ENCODE data around the gene MYO9B. TPM values are rescaled to one million over a fixed set of nuclear protein-coding genes. Genes with fewer than 3 reads are reported as not detected.

The MYO9B gene
- polyA plus RNA-seq, 1 donor (not counting 4 experiments of a cell fraction or from before 2014, with no cell fraction given), result 14.3 TPM

DNA sequence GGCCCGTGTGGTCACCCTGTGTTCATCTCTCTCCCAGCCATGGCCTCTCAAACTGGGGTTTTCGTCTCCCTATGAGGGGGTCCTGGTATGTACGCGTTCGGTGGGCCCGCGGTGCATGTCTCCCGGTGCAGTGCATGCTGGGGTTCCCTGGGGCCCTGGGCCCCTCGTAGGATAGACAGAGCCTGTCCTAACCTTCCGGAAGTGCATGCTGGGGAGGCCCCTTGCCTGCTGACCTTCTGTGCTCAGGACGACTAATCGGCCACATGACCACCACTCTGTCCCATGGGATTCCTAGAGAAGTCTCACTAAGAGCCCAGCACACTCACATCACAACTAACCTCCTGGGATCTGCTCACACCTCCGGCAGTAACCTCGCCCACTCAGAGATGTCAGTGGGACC, 134.7 kb downstream of the MYO9B start:
- H3K27ac ChIP-seq (ENCODE audit: control insufficient read depth, insufficient read depth, low read length), result no peak overlapping the region
- TF ChIP-seq, protein P1, sequence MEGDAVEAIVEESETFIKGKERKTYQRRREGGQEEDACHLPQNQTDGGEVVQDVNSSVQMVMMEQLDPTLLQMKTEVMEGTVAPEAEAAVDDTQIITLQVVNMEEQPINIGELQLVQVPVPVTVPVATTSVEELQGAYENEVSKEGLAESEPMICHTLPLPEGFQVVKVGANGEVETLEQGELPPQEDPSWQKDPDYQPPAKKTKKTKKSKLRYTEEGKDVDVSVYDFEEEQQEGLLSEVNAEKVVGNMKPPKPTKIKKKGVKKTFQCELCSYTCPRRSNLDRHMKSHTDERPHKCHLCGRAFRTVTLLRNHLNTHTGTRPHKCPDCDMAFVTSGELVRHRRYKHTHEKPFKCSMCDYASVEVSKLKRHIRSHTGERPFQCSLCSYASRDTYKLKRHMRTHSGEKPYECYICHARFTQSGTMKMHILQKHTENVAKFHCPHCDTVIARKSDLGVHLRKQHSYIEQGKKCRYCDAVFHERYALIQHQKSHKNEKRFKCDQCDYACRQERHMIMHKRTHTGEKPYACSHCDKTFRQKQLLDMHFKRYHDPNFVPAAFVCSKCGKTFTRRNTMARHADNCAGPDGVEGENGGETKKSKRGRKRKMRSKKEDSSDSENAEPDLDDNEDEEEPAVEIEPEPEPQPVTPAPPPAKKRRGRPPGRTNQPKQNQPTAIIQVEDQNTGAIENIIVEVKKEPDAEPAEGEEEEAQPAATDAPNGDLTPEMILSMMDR (optimal IDR thresholded peaks at IDR 0.05 in 1 of 3, IDR thresholded peaks at IDR 0.05 in 1 of 3, conservative IDR thresholded peaks at IDR 0.05 in 1 of 3; ENCODE audit: extremely low read depth in 1 of 3, insufficient read depth in 2 of 3, low read length in 3 of 3), result no peak
- TF ChIP-seq EZH2 (IDR thresholded peaks at IDR 0.05; ENCODE audit: low read length), result no peak
- H2AFZ ChIP-seq (ENCODE audit: control insufficient read depth, low read length), result no peak overlapping the region
- FAIRE-seq (no peak), DNase-seq (ENCODE audit: low read depth, low spot score) (no peak)
- H3K4me1 ChIP-seq (ENCODE audit: control insufficient read depth, extremely low read depth, insufficient read depth, low read length), result peaks cover 7% of the 10 kb centered on the region
- dilution Hi-C loops (cut with MboI; ENCODE audit: extremely low pct_ligation_motif_present, low sequenced_read_pairs), result no loop called here
- H3K9ac ChIP-seq (ENCODE audit: control insufficient read depth, extremely low read depth, insufficient read depth, low read length), result no peak overlapping the region
- peaks cover 14 to 25% of the 10 kb centered on the region in 2 experiments for H3K36me3 ChIP-seq (ENCODE audit: control insufficient read depth in 2 of 2, extremely low read depth in 1 of 2, insufficient read depth in 2 of 2, low read length in 2 of 2)
- H3K4me3 ChIP-seq (ENCODE audit: control insufficient read depth in 2 of 3, extremely low read depth in 1 of 3, insufficient read depth in 2 of 3, low read depth in 1 of 3, low read length in 3 of 3), result no peak overlapping the region
- no peaks in the 10 kb centered on the region for H3K27me3 ChIP-seq (ENCODE audit: control insufficient read depth, extremely low read depth, insufficient read depth, low read length)
- no peaks in the 10 kb centered on the region for H4K20me1 ChIP-seq (ENCODE audit: control insufficient read depth, extremely low read depth, insufficient read depth, low read length)
- H3K79me2 ChIP-seq (ENCODE audit: control insufficient read depth, insufficient read depth, low read length), result no peaks in the 10 kb centered on the region
- H3K9me3 ChIP-seq (ENCODE audit: control insufficient read depth, low read depth, low read length), result no peaks in the 10 kb centered on the region
- H3K4me2 ChIP-seq (ENCODE audit: control insufficient read depth, extremely low read depth, insufficient read depth, low read depth, low read length), result no peak overlapping the region
- no peaks in the 10 kb centered on the region for H3K9me1 ChIP-seq (ENCODE audit: control insufficient read depth, extremely low read depth, insufficient read depth, low read length)

DNA sequence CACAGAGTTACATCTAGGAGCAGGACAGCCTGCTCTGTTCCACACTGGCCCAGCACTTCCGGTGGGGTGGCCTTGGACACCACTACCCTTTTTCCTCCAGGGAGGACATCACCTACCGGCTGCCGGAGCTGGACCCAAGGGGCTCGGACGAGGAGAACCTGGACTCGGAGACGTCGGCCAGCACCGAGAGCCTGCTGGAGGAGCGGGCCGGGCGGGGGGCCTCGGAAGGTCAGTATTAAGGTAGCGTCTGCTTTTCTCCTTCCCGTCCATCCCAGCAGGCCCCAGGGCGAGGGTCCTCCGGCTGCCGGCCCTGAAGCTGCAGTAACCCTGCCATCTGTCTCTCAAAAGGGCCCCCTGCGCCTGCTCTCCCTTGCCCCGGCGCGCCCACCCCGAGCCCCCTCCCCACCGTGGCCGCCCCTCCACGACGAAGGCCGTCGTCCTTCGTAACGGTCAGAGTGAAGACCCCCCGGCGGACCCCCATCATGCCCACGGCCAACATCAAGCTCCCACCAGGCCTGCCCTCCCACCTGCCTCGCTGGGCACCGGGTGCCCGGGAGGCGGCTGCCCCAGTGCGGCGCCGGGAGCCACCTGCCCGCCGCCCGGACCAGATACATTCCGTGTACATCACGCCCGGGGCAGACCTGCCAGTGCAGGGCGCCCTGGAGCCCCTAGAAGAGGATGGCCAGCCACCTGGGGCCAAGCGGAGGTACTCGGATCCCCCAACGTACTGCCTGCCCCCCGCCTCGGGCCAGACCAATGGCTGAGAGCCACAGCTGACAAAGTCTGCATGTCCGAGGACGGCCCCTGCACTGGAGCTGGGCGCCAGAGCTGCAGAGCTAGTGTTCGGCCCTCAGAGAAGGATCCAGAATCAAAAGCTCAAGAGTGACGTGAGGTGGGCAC, 136.2 kb downstream of the MYO9B start:
- dilution Hi-C loops (cut with MboI; ENCODE audit: extremely low pct_ligation_motif_present, low sequenced_read_pairs), result no loop called here
- FAIRE-seq (no peak), DNase-seq (ENCODE audit: low read depth, low spot score) (no peak)
- Histone ChIP-seq H2AFZ (ENCODE audit: control insufficient read depth, low read length) (no peak overlapping the region), H3K4me2 (ENCODE audit: control insufficient read depth, extremely low read depth, insufficient read depth, low read depth, low read length) (no peak overlapping the region), H3K36me3 (ENCODE audit: control insufficient read depth in 2 of 2, extremely low read depth in 1 of 2, insufficient read depth in 2 of 2, low read length in 2 of 2) (peaks cover 6 to 25% of the 10 kb centered on the region in 2 experiments), H3K27ac (ENCODE audit: control insufficient read depth, insufficient read depth, low read length) (no peak overlapping the region), H3K27me3 (ENCODE audit: control insufficient read depth, extremely low read depth, insufficient read depth, low read length) (no peaks in the 10 kb centered on the region), H3K4me1 (ENCODE audit: control insufficient read depth, extremely low read depth, insufficient read depth, low read length) (peaks cover 7% of the 10 kb centered on the region), H3K9me3 (ENCODE audit: control insufficient read depth, low read depth, low read length) (no peaks in the 10 kb centered on the region), H3K9me1 (ENCODE audit: control insufficient read depth, extremely low read depth, insufficient read depth, low read length) (no peaks in the 10 kb centered on the region), H3K79me2 (ENCODE audit: control insufficient read depth, insufficient read depth, low read length) (no peaks in the 10 kb centered on the region), H4K20me1 (ENCODE audit: control insufficient read depth, extremely low read depth, insufficient read depth, low read length) (no peaks in the 10 kb centered on the region), H3K4me3 (ENCODE audit: control insufficient read depth in 2 of 3, extremely low read depth in 1 of 3, insufficient read depth in 2 of 3, low read depth in 1 of 3, low read length in 3 of 3) (no peak overlapping the region), H3K9ac (ENCODE audit: control insufficient read depth, extremely low read depth, insufficient read depth, low read length) (no peak overlapping the region)
- no peak for TF ChIP-seq EZH2 (IDR thresholded peaks at IDR 0.05; ENCODE audit: low read length)
- TF ChIP-seq, protein P1 (optimal IDR thresholded peaks at IDR 0.05 in 1 of 3, IDR thresholded peaks at IDR 0.05 in 1 of 3, conservative IDR thresholded peaks at IDR 0.05 in 1 of 3; ENCODE audit: extremely low read depth in 1 of 3, insufficient read depth in 2 of 3, low read length in 3 of 3), result no peak
